SK-N-SH (cell line): ENCODE data around the gene KCNK4. TPM values are rescaled to one million over a fixed set of nuclear protein-coding genes. Genes with fewer than 3 reads are reported as not detected.

Experiments
- CTCF ChIA-PET: fragments of 300-600, 350-600 bp; formaldehyde crosslinking; extraction: SDS; loops from one replicate; lab custom pipeline; 2021; lab: Yijun Ruan, JAX
- POLR2A ChIA-PET: fragments of 350-600 bp; sonication (Branson Sonifier 250); formaldehyde crosslinking; extraction: SDS; loops from one replicate; lab custom pipeline; 2020; ENCODE audit warnings: antibody characterized with exemption, inconsistent platforms; lab: Yijun Ruan, JAX
- DNase-seq: peaks from one replicate; pipeline ENCODE4 v3.0.0; 2012
- H2AFZ ChIP-seq: fragments of 200-600 bp; sonication (generic); 2 replicates; pipeline ENCODE4 v1.8.1; 2016; ENCODE audit warnings: antibody characterized with exemption, mild to moderate bottlenecking, low read depth
- H3F3A ChIP-seq: fragments of 200-600 bp; sonication (generic); replicated peaks from 2 replicates; pipeline ENCODE3; 2016; ENCODE audit warnings: antibody characterized with exemption, mild to moderate bottlenecking; ENCODE audit not compliant: insufficient read depth
- H3K27ac ChIP-seq, 2 experiments: fragments of 200-500 bp in 1 of 2; fragments of 200-600 bp in 1 of 2; sonication (Bioruptor generic) in 1 of 2; sonication (generic), shearing (Covaris generic) in 1 of 2; 2 replicates each; pipeline versions ENCODE4 v1.5.1 to v1.6.1; 2014 to 2016; ENCODE audit warnings: low read depth in 2 of 2, inconsistent platforms in 1 of 2, low read length in 1 of 2, mild to moderate bottlenecking in 1 of 2, mixed read lengths in 1 of 2
- H3K27me3 ChIP-seq: fragments of 200-600 bp; sonication (generic), shearing (Covaris generic); 2 replicates; pipeline ENCODE4 v1.6.1; 2016; ENCODE audit warnings: mixed run types; ENCODE audit not compliant: insufficient read depth
- H3K36me3 ChIP-seq, 2 experiments: fragments of 200-500 bp in 1 of 2; fragments of 200-600 bp in 1 of 2; sonication (Bioruptor generic) in 1 of 2; sonication (generic) in 1 of 2; replicated peaks in 1 of 2; 2 replicates each; pipeline versions ENCODE3 to v1.5.1; 2014 to 2016; ENCODE audit warnings: low read length in 1 of 2, mild to moderate bottlenecking in 1 of 2; ENCODE audit not compliant: insufficient read depth in 2 of 2, control insufficient read depth in 1 of 2
- H3K4me1 ChIP-seq, 2 experiments: fragments of 200-500 bp in 1 of 2; fragments of 200-600 bp in 1 of 2; sonication (Bioruptor generic) in 1 of 2; sonication (generic), shearing (Covaris generic) in 1 of 2; 2 replicates each; pipeline versions ENCODE4 v1.5.1 to v1.6.1; 2014 to 2016; ENCODE audit warnings: low read depth in 1 of 2, low read length in 1 of 2, mixed run types in 1 of 2; ENCODE audit not compliant: insufficient read depth in 2 of 2, control insufficient read depth in 1 of 2
- H3K4me2 ChIP-seq: fragments of 200-600 bp; sonication (generic), shearing (Covaris generic); 2 replicates; pipeline ENCODE4 v1.6.1; 2017; ENCODE audit warnings: mixed run types
- H3K4me3 ChIP-seq, 2 experiments: fragments of 200-500 bp in 1 of 2; fragments of 200-600 bp in 1 of 2; sonication (Bioruptor generic) in 1 of 2; sonication (generic), shearing (Covaris generic) in 1 of 2; 2 replicates each; pipeline versions ENCODE4 v1.5.1 to v1.8.1; 2014 to 2016; ENCODE audit warnings: low read depth in 2 of 2, inconsistent platforms in 1 of 2, low read length in 1 of 2, mild to moderate bottlenecking in 1 of 2, mixed read lengths in 1 of 2, moderate library complexity in 1 of 2
- H3K79me2 ChIP-seq: fragments of 200-600 bp; sonication (generic); 2 replicates; pipeline ENCODE4 v1.8.1; 2017; ENCODE audit warnings: mild to moderate bottlenecking; ENCODE audit not compliant: insufficient read depth
- H3K9ac ChIP-seq: fragments of 200-600 bp; sonication (generic); 2 replicates; pipeline ENCODE4 v1.6.1; 2017; ENCODE audit warnings: mixed run types
- H3K9me2 ChIP-seq: fragments of 200-600 bp; sonication (generic); 2 replicates; pipeline ENCODE4 v1.6.1; 2017; ENCODE audit warnings: mixed run types
- H3K9me3 ChIP-seq: fragments of 200-600 bp; sonication (generic); 2 replicates; pipeline ENCODE4 v1.6.1; 2017; ENCODE audit warnings: mixed run types, mild to moderate bottlenecking, moderate library complexity
- H4K20me1 ChIP-seq: fragments of 200-600 bp; sonication (generic); 2 replicates; pipeline ENCODE4 v1.6.1; 2017; ENCODE audit warnings: mild to moderate bottlenecking, mixed run types; ENCODE audit not compliant: insufficient read depth
- ELF1 ChIP-seq: IDR thresholded peaks from 2 replicates; pipeline ENCODE4 v1.4.0; 2012
- EZH2phosphoT487 ChIP-seq: fragments of 200-600 bp; sonication (generic); IDR thresholded peaks from 2 replicates; pipeline ENCODE4 v1.6.1; 2017; ENCODE audit warnings: low read depth, mixed run types, mild to moderate bottlenecking, antibody characterized with exemption, moderate library complexity, borderline replicate concordance
- FOXJ3 ChIP-seq: sonication (generic); formaldehyde crosslinking; IDR thresholded peaks from 2 replicates; pipeline ENCODE4 v1.5.1; 2020; ENCODE audit warnings: mild to moderate bottlenecking, missing genetic modification reagents
- GABPA ChIP-seq: IDR thresholded peaks from 2 replicates; pipeline ENCODE4 v1.4.0; 2012; ENCODE audit warnings: low read depth, mild to moderate bottlenecking
- GATA2 ChIP-seq: sonication (generic); formaldehyde crosslinking; IDR thresholded peaks from 2 replicates; pipeline ENCODE4 v1.5.0; 2020; ENCODE audit warnings: mild to moderate bottlenecking, missing genetic modification reagents
- IRF3 ChIP-seq: fragments of 150-350 bp; IDR thresholded peaks from 2 replicates; pipeline ENCODE4 v1.6.1; 2016; ENCODE audit warnings: mild to moderate bottlenecking, low read depth, low read length
- MEF2A ChIP-seq: IDR thresholded peaks from 2 replicates; pipeline ENCODE4 v1.4.0; 2012; ENCODE audit warnings: low read depth, borderline replicate concordance
- POLR2AphosphoS5 ChIP-seq: IDR thresholded peaks from 2 replicates; pipeline ENCODE4 v1.6.1; 2012; ENCODE audit warnings: low read depth, low read length
- RAD21 ChIP-seq: IDR thresholded peaks from 2 replicates; pipeline ENCODE4 v1.6.1; 2012; ENCODE audit warnings: mild to moderate bottlenecking, low read length
- RCOR1 ChIP-seq: fragments of 150-350 bp; IDR thresholded peaks from 2 replicates; pipeline ENCODE4 v1.6.1; 2017; ENCODE audit warnings: antibody characterized with exemption, low read length
- RXRA ChIP-seq: IDR thresholded peaks from 2 replicates; pipeline ENCODE4 v1.4.0; 2012; ENCODE audit warnings: low read depth, mild to moderate bottlenecking, borderline replicate concordance
- SIN3A ChIP-seq: IDR thresholded peaks from 2 replicates; pipeline ENCODE4 v1.6.1; 2012; ENCODE audit warnings: low read depth, mild to moderate bottlenecking, low read length, moderate library complexity, borderline replicate concordance
- TEAD4 ChIP-seq: IDR thresholded peaks from 2 replicates; pipeline ENCODE4 v1.4.0; 2012; ENCODE audit warnings: mild to moderate bottlenecking, borderline replicate concordance; ENCODE audit not compliant: insufficient read depth
- USF1 ChIP-seq: IDR thresholded peaks from 2 replicates; pipeline ENCODE4 v1.4.0; 2012; ENCODE audit warnings: low read depth, borderline replicate concordance
- USF2 ChIP-seq: fragments of 150-350 bp; IDR thresholded peaks from 2 replicates; pipeline ENCODE4 v1.6.1; 2017; ENCODE audit warnings: antibody characterized with exemption, low read length, low read depth, borderline replicate concordance
- YY1 ChIP-seq: IDR thresholded peaks from 2 replicates; pipeline ENCODE4 v1.4.0; 2012; ENCODE audit warnings: low read depth, mild to moderate bottlenecking
- WGBS: methylation state at CpG from one replicate; pipeline ENCODE4 v1.1.6; 2017; ENCODE audit warnings: low lambda C conversion rate; 5-methylcytosine and 5-hydroxymethylcytosine counted together
- polyA plus RNA-seq, 3 experiments: library from polyadenylated mRNA; depleted of rRNA; stranded (reverse); fragments of >200 nt; gene quantifications; 2 replicates each; pipeline ENCODE4 v1.2.3, GENCODE V29; 2012

Gene KCNK4
- polyA plus RNA-seq, 1 of the 3 experiments (the other 2 are of a cell fraction): 0.16 TPM

- Histone ChIP-seq H3F3A (peaks cover 14% of the 10 kb centered on the region), H2AFZ (no peak overlapping the region), H3K4me2 (no peak overlapping the region), H4K20me1 (no peaks in the 10 kb centered on the region), H3K9me3 (no peaks in the 10 kb centered on the region), H3K9me2 (no peaks in the 10 kb centered on the region), H3K4me1 (peaks cover 0 to 6% of the 10 kb centered on the region in 2 experiments; a peak in 2 of 4 replicates), H3K27ac (no peak overlapping the region), H3K36me3 (no peaks in the 10 kb centered on the region), H3K9ac (no peak overlapping the region), H3K79me2 (no peaks in the 10 kb centered on the region), H3K27me3 (no peaks in the 10 kb centered on the region), H3K4me3 (no peak overlapping the region)
- DNase-seq: no peak
- POLR2A ChIA-PET: no interaction called here
- no peak for TF ChIP-seq MEF2A
- 75% methylated on average over 3 of the region's 3 CpGs for WGBS
- CTCF ChIA-PET: interaction anchor here (1.4 kb wide), 1 partner anchor 28 kb away, joined by 4 read pairs; no protein-coding TSS in a partner anchor
Observed at GRCh38 chr11:64327993-64328392, 36.9 kb downstream of the KCNK4 start.

GRCh38 chr11:64330888-64331287 is 39.8 kb downstream of the KCNK4 start:
- H3K9ac ChIP-seq: no peak overlapping the region
- WGBS: 89% methylated on average over 11 of the region's 11 CpGs
- H3K9me3 ChIP-seq: no peaks in the 10 kb centered on the region
- TF ChIP-seq SIN3A: no peak
- TF ChIP-seq GABPA: no peak
- TF ChIP-seq EZH2phosphoT487: no peak
- no peak for TF ChIP-seq USF1
- TF ChIP-seq POLR2AphosphoS5: no peak
- no peak for TF ChIP-seq YY1
- TF ChIP-seq USF2: no peak
- TF ChIP-seq TEAD4: no peak
- no peak for TF ChIP-seq RXRA
- TF ChIP-seq RCOR1: no peak
- TF ChIP-seq RAD21: no peak
- no peak for TF ChIP-seq GATA2 (CRISPR knock-in tag)
- TF ChIP-seq IRF3: no peak
- no peak for TF ChIP-seq ELF1
- no peak for TF ChIP-seq FOXJ3 (CRISPR knock-in tag)
- H3K27ac ChIP-seq: no peak overlapping the region
- H4K20me1 ChIP-seq: no peaks in the 10 kb centered on the region
- no peak for DNase-seq
- H3K4me2 ChIP-seq: no peak overlapping the region
- POLR2A ChIA-PET: no interaction called here
- CTCF ChIA-PET: interaction anchor here (0.8 to 2.0 kb wide), 5 partner anchors 11 to 59 kb away, joined by 3 to 9 read pairs (median 3); partner anchors contain the start of genes PRDX5 and TRMT112
- H3K27me3 ChIP-seq: no peaks in the 10 kb centered on the region
- no peaks in the 10 kb centered on the region for H3K36me3 ChIP-seq
- H3K9me2 ChIP-seq: no peaks in the 10 kb centered on the region
- no peak overlapping the region for H3K4me3 ChIP-seq
- H3F3A ChIP-seq: peaks cover 12% of the 10 kb centered on the region
- peaks cover 4 to 6% of the 10 kb centered on the region in 2 experiments; a peak in 2 of 4 replicates for H3K4me1 ChIP-seq
- H2AFZ ChIP-seq: no peak overlapping the region
- H3K79me2 ChIP-seq: no peaks in the 10 kb centered on the region
